HG02943 (cell line): ENCODE measurements around the gene IRF9.
A peak's percentile ranks its signal among the peaks of the same experiment; 100 is the strongest.

Experiments
- ATAC-seq: cut with Tn5 transposase; IDR thresholded peaks from one replicate; pipeline ENCODE4 v1.9.1; 2021; ENCODE audit warnings: mild to moderate bottlenecking, low read depth, moderate library complexity; ENCODE audit not compliant: unreplicated experiment

Gene IRF9

GRCh38 chr14:24172871-24173281 is 11.8 kb downstream of the IRF9 start:
- no peak for ATAC-seq

DNA sequence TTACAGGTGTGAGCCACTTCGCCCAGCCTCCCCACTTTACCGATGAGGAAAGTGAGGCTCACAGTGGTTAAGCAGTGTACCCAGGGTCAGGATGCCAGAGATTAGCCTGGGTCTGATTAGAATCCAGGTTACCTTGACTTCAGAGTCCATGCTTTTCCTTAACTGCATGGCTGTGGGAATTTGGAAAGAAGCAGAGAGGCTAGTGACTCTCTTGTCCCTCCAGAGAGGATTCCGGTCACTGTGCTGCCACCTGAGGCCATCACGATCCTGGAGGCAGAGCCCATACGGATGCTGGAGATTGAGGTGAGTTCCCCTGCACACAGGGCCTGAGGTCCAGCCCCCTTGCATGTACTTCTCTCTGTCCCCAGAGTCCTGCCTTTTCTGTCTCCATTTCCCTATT is 15.5 kb downstream of the IRF9 start:
- no peak for ATAC-seq

DNA sequence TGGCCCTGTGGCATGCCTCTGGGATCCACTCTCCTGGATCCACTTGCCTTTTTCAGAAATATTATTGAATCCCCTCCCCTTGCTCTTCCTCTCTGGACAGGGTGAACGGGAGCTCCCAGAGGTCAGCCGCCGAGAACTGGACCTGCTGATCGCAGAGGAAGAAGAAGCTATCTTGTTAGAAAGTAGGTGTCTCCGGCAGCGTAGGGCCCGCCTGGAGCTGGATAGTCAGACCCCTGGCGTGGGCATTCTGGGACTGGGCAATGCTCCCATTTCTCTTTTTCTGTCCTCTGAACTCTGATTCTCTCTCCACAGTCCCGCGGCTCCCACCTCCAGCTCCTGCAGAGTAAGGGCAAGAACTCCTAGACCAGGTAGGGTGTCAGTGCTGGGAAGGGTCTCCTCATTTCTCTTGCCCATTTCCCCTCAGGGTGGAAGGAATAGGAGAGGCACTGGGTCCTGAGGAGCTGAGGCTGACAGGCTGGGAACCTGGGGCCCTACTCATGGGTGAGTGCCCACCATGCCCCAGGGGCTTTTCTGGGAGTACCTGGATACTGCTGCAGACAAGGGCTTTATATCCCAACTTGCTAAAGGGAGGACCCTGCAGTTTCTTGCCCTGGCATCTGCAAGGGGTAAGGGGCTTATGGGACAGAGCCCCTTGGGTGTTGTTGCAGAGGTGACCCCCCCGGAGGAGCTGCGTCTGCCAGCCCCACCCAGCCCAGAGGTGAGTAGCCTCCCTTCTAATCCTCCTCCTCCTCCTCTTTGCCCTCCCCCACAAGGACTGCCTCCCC is 16.2 kb downstream of the IRF9 start:
- ATAC-seq: no peak

DNA sequence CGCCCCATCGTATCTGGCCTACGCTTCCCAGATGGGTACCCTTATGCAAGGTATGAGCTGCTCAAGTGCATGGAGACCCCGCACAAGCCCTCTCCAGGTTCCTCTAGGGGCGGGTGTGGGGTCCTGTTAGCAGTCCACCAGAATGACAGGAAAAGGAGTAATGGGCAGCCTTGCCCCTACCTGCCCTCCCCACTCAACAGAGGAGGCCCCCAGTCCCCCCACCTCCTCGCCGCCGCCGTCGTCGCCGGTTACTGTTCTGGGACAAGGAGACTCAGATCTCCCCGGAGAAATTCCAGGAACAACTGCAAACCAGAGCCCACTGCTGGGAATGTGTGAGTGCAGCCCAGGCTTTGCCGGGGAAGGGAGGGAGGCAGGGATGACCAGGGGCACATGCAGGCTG is 16.8 kb downstream of the IRF9 start:
- ATAC-seq: no peak

DNA sequence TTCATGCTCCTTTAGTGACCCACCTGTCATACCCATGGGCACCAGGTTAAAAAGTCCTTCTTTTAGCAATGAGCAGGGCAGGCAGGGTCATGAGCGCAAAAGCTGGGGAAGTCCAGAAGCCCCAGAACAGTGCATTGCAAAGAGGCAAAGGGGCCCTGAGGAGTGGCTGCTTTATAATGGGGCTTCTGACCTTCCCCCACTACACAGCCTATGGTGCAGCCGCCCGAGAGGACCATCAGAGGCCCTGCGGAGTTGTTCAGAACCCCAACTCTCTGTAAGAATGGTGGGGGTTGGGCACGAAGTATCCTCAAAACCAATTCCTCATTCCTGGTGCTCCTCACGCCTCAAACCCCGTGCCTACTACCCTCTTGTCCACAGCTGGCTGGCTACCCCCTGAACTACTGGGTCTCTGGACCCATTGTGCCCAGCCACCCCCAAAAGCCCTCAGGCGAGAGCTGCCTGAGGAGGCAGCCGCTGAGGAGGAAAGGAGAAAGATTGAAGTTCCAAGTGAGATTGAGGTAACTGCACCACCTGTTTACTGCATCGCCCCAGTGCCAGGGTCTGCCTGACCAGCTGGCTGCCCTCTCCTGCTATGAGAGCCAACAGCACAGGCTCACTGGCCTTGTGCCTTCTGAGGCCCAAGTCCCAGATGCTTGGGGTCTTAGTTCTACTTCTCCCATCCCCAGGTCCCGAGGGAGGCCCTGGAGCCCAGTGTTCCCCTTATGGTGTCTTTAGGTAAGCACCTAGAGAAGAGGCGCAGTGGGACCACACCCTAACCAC is 17.5 kb downstream of the IRF9 start:
- ATAC-seq: no peak

DNA sequence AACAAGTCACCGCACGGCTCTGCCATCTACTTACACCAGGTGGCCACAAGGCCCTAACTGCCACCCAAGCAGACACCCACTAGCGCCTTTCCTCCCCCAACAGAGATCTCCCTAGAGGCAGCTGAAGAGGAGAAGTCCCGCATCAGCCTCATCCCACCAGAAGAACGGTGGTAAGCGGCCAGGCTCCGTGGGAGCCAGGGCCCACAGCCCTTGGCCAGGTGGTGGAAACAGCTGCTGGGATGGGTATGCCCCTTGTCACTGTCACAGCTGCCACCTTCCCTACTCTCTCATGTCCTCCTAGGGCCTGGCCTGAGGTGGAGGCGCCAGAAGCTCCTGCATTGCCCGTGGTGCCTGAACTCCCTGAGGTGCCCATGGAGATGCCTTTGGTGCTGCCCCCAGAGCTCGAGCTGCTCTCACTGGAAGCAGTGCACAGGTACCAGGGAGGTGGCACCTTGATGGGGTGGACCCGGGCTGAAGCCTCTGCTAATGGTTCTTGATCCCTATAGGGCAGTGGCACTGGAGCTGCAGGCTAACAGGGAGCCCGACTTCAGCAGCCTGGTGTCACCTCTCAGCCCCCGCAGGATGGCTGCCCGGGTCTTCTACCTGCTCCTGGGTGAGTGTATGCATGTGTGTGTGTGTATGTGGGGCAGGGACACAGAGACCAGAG is 18.4 kb downstream of the IRF9 start:
- no peak for ATAC-seq

- ATAC-seq: no peak
Observed at GRCh38 chr14:24179961-24180796, 19.1 kb downstream of the IRF9 start.

GRCh38 chr14:24181371-24182077 is 20.5 kb downstream of the IRF9 start:
- ATAC-seq: no peak

DNA sequence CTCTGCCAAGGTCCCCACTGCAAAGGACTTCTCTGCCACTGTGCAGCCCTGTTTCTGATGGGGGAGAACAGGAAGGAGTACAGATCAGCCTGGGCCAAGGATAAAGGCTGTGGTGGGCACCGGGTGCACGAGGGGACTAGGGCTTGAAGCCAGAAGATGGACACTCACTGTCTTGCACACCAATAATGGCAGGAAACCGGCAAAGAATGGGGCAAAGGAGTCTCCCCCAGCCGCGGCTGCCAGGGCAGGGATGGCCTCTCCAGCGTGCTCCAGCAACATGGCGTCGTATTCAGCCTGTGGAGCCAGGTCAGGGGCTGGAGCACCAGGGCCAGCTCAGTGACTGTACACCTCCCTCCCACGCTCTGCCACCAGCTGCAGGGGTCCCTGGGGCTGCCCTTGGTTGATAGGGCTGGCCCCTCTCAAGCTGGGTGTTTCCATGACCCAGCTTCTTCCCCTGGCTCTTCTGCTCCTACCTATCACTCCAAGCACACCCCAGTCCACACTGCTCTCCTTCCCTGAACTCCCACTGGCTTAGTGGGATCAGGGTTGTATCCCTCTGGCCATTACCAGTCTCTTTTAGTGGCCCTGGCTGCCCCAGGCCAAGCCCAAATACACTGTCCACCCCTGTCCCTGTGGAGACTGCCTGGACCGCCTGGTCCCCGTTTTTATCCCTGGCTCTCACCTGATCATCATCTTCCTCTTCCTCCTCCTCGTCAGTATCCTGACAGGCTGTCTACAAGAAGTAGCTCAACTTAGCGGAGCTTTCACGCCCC is 21.2 kb downstream of the IRF9 start:
- ATAC-seq: no peak

- ATAC-seq: no peak
Observed at GRCh38 chr14:24183014-24183481, 22.0 kb downstream of the IRF9 start.

DNA sequence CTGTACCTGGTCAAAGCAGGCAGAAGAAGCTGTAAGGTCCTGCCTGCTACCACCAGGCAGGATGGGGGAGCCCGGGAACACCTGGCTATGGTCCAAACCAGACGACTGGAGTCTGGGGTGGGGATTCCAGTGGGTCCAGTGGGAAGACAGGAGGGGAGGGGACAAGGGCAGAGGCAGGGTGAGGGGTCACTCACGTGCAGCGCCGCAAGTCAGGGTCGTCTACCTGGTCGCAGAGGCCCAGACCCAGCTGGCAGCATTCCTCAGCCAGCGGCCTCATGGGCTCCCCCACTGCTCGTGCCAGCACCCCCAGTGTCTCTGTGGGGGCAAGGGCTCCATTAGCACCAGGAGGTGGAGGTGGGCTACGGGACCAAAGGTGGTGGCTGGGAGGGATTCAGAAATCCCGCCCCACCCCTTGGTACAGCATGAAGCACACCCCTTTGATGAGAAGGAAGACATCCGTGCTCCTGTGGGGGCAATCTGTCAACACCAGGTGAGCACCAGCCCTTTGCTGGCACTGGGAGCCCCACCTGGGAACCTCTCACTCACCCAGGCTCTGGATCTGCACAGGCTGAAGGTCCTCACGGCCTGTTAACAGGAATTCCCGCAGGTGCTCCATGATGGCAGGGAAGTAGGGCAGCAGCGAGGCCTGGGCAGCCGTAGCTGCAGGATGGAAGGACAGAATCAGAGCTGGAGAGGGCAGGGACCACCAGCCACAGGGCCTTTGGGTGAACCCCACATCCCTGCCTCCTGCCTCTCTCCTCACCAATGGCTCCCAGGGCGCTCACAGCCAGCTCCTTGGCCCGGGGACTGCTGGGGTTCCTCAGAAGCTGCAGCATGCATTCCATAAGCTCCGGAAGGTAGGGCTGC is 23.3 kb downstream of the IRF9 start:
- ATAC-seq: no peak

GRCh38 chr14:24185026-24185425 is 24.0 kb downstream of the IRF9 start:
- no peak for ATAC-seq

GRCh38 chr14:24185741-24186140 is 24.7 kb downstream of the IRF9 start:
- no peak for ATAC-seq

GRCh38 chr14:24186831-24187538 is 25.9 kb downstream of the IRF9 start:
- no peak for ATAC-seq

- no peak for ATAC-seq
Observed at GRCh38 chr14:24187539-24187915, 26.5 kb downstream of the IRF9 start.

DNA sequence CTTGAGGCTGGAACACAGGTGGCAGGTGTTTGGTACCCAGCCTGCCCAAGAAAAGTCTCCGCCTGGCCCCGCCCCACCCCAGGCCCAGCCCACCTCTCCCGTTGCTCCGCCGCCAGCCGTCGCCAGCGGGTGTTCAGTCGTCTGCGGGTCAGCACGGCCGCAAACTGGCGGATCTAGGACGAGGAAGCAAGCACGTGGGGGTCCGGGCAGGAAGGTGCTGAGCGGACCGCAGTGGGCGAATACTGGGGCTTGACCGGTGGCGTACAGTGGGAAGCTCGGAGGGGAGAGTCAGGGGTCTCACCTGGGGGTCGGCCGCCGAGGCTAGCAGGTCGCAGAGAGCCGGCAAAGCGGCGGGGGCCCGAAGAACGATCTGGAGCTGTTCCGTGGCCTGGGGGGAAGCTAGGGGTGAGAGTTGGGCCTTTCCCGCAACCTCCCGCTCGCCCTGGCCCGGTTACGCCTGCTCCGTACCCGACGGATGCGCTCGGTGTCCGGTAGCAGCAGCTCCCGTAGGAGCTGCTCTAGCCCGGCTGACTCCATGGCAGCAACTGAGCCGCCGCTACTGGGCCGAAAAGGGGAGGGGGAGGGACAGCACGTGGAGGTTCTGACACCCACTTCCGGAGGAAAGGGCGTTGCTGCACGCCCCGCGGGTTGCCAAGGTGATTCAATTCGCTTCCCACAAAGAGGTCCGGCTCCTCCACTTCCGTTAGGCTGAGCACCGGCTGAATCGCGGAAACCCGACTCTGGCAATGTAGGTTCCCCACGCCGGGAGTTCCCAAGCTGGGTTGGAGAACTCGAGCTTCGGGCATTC is 27.4 kb downstream of the IRF9 start, which contains the start of gene IPO4:
Gene IPO4, minus strand, starts transcription at position 566 of the 808 bp plus-strand sequence. Its CDS starts 29 bp downstream, at position 537.
- ATAC-seq: peak; percentile 82

GRCh38 chr14:24189059-24189375 is 28.0 kb downstream of the IRF9 start:
- no peak for ATAC-seq
